Heart left ventricle (tissue), 16 donors: Measurements from ENCODE around the gene MTIF3. TPM values are rescaled to one million over a fixed set of nuclear protein-coding genes. Genes with fewer than 3 reads are reported as not detected.

Experiments
- ATAC-seq, 4 donors: fragments of 200-7000 bp; cut with Tn5 transposase; one replicate each; pipeline ENCODE4 v1.9.1; 2020 to 2022; ENCODE audit warnings: moderate library complexity in 4 of 4, mild to moderate bottlenecking in 3 of 4, moderate number of reproducible peaks in 1 of 4
- DNase-seq, 5 donors: peaks; one replicate each; pipeline ENCODE4 v3.0.0-alpha.2; 2020
- H3K27ac ChIP-seq, 12 donors: fragments of 200-600 bp; sonication (generic) in 4 of 12; one replicate each; pipeline versions ENCODE4 v1.5.0 to v1.8.0; 2016 to 2022; ENCODE audit warnings: mild to moderate bottlenecking in 2 of 12
- H3K27me3 ChIP-seq, 9 donors: fragments of 200-600 bp; sonication (generic) in 2 of 9; one replicate each; pipeline versions ENCODE4 v1.5.1 to v1.8.0; 2016 to 2022; ENCODE audit warnings: mild to moderate bottlenecking in 3 of 9
- H3K36me3 ChIP-seq, 9 donors: fragments of 200-600 bp; sonication (generic) in 2 of 9; one replicate each; pipeline versions ENCODE4 v1.5.0 to v1.8.0; 2018 to 2022; ENCODE audit warnings: mild to moderate bottlenecking in 2 of 9
- H3K4me1 ChIP-seq, 12 donors: fragments of 200-600 bp; sonication (generic) in 4 of 12; one replicate each; pipeline versions ENCODE4 v1.5.0 to v1.8.0; 2016 to 2022; ENCODE audit warnings: mild to moderate bottlenecking in 3 of 12
- H3K4me3 ChIP-seq, 12 donors: fragments of 200-600 bp; sonication (generic) in 4 of 12; one replicate each; pipeline versions ENCODE4 v1.5.0 to v1.8.0; 2017 to 2022; ENCODE audit warnings: mild to moderate bottlenecking in 9 of 12, moderate library complexity in 4 of 12
- H3K9me3 ChIP-seq, 12 donors: fragments of 200-600 bp; sonication (generic) in 4 of 12; one replicate each; pipeline versions ENCODE4 v1.5.0 to v1.8.0; 2016 to 2022; ENCODE audit warnings: mild to moderate bottlenecking in 1 of 12
- CTCF ChIP-seq, 12 donors: fragments of 200-600 bp; sonication (generic) in 4 of 12; IDR thresholded peaks; one replicate each; pipeline versions ENCODE4 v1.5.0 to v1.8.0; 2018 to 2022; ENCODE audit warnings: antibody characterized with exemption in 12 of 12, mild to moderate bottlenecking in 5 of 12
- POLR2A ChIP-seq, 2 donors: fragments of 450-650 bp; IDR thresholded peaks; one replicate each; pipeline ENCODE4 v1.6.1; 2017; ENCODE audit warnings: antibody characterized with exemption in 2 of 2, mild to moderate bottlenecking in 2 of 2, moderate library complexity in 2 of 2
- WGBS, 4 donors: extraction: QIAGEN DNeasy Blood & Tissue Kit in 2 of 4; methylation state at CpG; one replicate each; pipeline versions ENCODE4 v1.1.5 to v1.1.7; 2013 to 2018; 5-methylcytosine and 5-hydroxymethylcytosine counted together
- intact Hi-C, 10 donors: fragments of 100-400 bp; cut with DNase I; formaldehyde crosslinking; loops; one replicate each; pipeline versions ENCODE4 v1.11.1 to v1.14.2; 2022
- polyA plus RNA-seq, 2 donors: library from polyadenylated mRNA; stranded (reverse); fragments of 200-250 nt; gene quantifications; one replicate each; pipeline ENCODE4 v1.2.3, GENCODE V29; 2013
- total RNA-seq, 9 donors: library from RNA; depleted of rRNA in 2 of 9; stranded (reverse); fragments of >200 nt in 2 of 9; fragmentation: NEBNext Ultra II Directional in 3 of 9; extraction: Animal tissue kit (Norgen Biotek cat#: 25700) in 3 of 9; gene quantifications; one replicate each; pipeline versions ENCODE4 v1.1.0 to v1.2.4, GENCODE V29; 2016 to 2023
- donor health status: ischemic (EF 13 %, LVEDD 7.1; RV severe dilation, severe dysfunction).
- donor health status: healthy with polysubstance abuse.
- donor health status: DM: no; HTN: yes; CAD: no.
- donor health status: DM: no; HTN: no; CAD: no.
- donor health status: ischemic (EF 25% LVEDD 6.9; RV normal size, moderate dysfunction).
- donor health status: ischemic (EF 25% LVEDD 5.7; RV mildly dilated, moderate dysfunction).
- donor health status: healthy.
- donor health status: DM: yes; HTN: yes; CAD: no.
- donor health status: ischemic (EF 35%, LVEDD 5.7; RV mildly dilated, moderate dysfunction).
- donor health status: nonischemic (EF 11% LVEDD 7.7; RV severe dilation, severe dysfunction).
- donor health status: DM: yes; HTN: yes; CAD: no.
- donor health status: PGD.
- donor health status: ischemic (EF 29% LVEDD 5.4; RV normal size, mild dysfunction).
- donor health status: nonischemic (EF 23%, LVEDD 6.1; RV moderate dilation, normal function).

The MTIF3 gene
- total and polyA plus RNA-seq, 11 donors: 101 to 257 (median 136) TPM

DNA sequence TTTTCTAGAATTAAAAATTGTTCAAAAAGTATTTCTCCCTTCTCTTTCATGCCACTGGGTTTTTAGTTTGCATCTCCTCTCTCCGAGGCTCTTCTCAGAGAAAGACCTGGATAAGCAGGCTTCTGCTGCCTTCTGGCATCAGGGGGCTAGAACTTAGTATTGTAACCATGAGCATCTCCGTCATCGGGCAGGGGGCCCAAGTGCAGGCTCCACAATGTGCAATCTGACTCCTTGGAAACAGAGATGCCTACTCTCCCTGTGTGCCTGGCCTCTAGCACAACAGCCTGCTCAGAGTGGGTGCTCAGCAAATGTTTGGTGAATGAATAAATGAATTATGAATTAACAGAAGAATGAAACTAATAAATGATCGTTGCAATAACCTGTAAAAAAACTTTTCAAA lies 45.6 kb upstream of the MTIF3 start:
- ATAC-seq (no peak), DNase-seq (no peak)
- Histone ChIP-seq H3K4me3 (no peak overlapping the region), H3K27ac (no peak overlapping the region), H3K27me3 (no peaks in the 10 kb centered on the region), H3K4me1 (peaks cover 0 to 3% (median 0%) of the 10 kb centered on the region in 12 donors), H3K36me3 (no peaks in the 10 kb centered on the region), H3K9me3 (no peaks in the 10 kb centered on the region)
- WGBS, 4 donors: 70 to 80% (median 79%) methylated on average over 4 of the region's 4 CpGs
- TF ChIP-seq POLR2A (IDR thresholded peaks at IDR 0.05) (no peak), CTCF (IDR thresholded peaks at IDR 0.05) (no peak)
- intact Hi-C loops: no loop called here

- H3K4me3 ChIP-seq: no peak overlapping the region
- H3K4me1 ChIP-seq: no peaks in the 10 kb centered on the region
- intact Hi-C loops: no loop called here
- 52 to 61% (median 56%) methylated on average over 3 of the region's 3 CpGs for WGBS, 4 donors
- H3K27me3 ChIP-seq: no peaks in the 10 kb centered on the region
- no peaks in the 10 kb centered on the region for H3K9me3 ChIP-seq
- DNase-seq (no peak), ATAC-seq (no peak)
- TF ChIP-seq CTCF (IDR thresholded peaks at IDR 0.05): no peak
- no peak for TF ChIP-seq POLR2A (IDR thresholded peaks at IDR 0.05)
- H3K27ac ChIP-seq: no peak overlapping the region
- H3K36me3 ChIP-seq: no peaks in the 10 kb centered on the region
These were observed 45.2 kb upstream of the MTIF3 start for GRCh38 chr13:27495551-27495950.

DNA sequence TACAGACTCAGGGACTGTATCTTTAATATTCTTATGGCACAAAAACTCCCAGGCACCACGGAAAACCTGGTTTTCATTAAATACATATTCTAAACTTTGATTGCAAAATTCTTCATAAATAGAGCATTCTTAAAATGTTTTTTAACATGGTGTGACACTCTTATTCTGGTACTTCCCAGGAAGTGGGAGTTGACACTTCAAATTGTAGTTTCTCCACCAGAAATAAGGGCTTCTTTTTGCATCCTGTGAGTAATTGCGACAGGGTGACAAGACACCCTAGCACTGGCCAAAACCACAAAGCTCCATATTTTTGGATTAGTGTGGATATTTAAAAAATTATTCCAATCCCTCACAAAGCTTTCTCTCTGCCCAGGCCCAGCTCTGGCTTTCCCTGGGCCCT lies 43.6 kb upstream of the MTIF3 start:
- no peak overlapping the region for H3K4me3 ChIP-seq
- ATAC-seq (no peak), DNase-seq (no peak)
- H3K4me1 ChIP-seq: no peaks in the 10 kb centered on the region
- H3K27ac ChIP-seq: no peak overlapping the region
- intact Hi-C loops: no loop called here
- 68 to 87% (median 75%) methylated on average over 2 of the region's 2 CpGs for WGBS, 4 donors
- TF ChIP-seq CTCF (IDR thresholded peaks at IDR 0.05) (no peak), POLR2A (IDR thresholded peaks at IDR 0.05) (no peak)
- H3K36me3 ChIP-seq: no peaks in the 10 kb centered on the region
- no peaks in the 10 kb centered on the region for H3K9me3 ChIP-seq
- no peaks in the 10 kb centered on the region for H3K27me3 ChIP-seq

- DNase-seq: no peak
- 57 to 83% (median 71%) methylated on average over 1 of the region's 1 CpG for WGBS, 4 donors
- intact Hi-C loops: no loop called here
These were observed 39.1 kb upstream of the MTIF3 start for GRCh38 chr13:27489456-27489855.

More at GRCh38 chr13:27489456-27489855, 39.1 kb upstream of the MTIF3 start:
- H3K27me3 ChIP-seq: no peaks in the 10 kb centered on the region
- H3K9me3 ChIP-seq: no peaks in the 10 kb centered on the region
- no peaks in the 10 kb centered on the region for H3K36me3 ChIP-seq
- TF ChIP-seq CTCF (IDR thresholded peaks at IDR 0.05): no peak
- TF ChIP-seq POLR2A (IDR thresholded peaks at IDR 0.05): no peak
- no peaks in the 10 kb centered on the region for H3K4me1 ChIP-seq
- H3K4me3 ChIP-seq: no peak overlapping the region
- H3K27ac ChIP-seq: no peak overlapping the region
- no peak for ATAC-seq
